ENCODE results near the gene POLR1G. TPM values are rescaled to one million over a fixed set of nuclear protein-coding genes. Genes with fewer than 3 reads are reported as not detected.

Gene POLR1G
- total and polyA plus RNA-seq, 9 of the 15 experiments (the other 6 are each of a cell fraction or from before 2014, with no cell fraction given): 3.0 to 50.1 (median 27.4) TPM

DNA sequence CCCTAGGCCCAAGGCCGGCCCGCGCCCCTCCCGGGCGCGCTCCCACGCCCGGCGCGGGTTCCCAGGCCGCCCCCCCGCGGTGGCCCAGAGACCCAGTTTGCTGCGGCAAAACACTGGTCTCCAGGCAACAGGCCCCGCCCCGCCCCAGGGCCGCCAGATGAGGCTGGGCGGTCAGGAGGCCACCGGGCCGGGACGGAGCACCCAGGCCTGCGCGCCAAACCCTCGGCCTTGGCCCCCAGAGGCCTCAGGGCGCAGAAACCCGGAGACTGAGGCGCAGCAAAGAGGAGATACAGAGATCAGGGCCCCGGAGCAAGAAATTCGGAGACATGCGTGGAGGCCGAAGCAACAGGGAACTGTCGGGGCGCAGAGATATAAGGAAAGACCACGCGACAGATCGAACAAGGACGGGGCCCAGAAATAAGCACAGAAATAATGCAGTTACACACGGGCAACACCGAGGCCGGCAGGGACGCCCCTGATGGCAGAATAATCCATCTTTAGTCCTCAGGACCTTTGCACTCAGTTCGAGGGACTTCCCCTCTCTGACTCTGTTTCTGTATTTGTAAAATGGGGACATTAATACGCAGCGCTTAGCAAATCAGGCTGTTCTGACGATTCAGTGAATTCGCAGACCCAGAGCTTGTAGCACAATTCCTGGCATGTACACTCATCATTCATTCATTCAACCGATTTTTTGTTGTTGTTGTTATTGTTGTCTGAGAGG is 38.0 kb downstream of the POLR1G start (continued):
- TF ChIP-seq, protein P1, sequence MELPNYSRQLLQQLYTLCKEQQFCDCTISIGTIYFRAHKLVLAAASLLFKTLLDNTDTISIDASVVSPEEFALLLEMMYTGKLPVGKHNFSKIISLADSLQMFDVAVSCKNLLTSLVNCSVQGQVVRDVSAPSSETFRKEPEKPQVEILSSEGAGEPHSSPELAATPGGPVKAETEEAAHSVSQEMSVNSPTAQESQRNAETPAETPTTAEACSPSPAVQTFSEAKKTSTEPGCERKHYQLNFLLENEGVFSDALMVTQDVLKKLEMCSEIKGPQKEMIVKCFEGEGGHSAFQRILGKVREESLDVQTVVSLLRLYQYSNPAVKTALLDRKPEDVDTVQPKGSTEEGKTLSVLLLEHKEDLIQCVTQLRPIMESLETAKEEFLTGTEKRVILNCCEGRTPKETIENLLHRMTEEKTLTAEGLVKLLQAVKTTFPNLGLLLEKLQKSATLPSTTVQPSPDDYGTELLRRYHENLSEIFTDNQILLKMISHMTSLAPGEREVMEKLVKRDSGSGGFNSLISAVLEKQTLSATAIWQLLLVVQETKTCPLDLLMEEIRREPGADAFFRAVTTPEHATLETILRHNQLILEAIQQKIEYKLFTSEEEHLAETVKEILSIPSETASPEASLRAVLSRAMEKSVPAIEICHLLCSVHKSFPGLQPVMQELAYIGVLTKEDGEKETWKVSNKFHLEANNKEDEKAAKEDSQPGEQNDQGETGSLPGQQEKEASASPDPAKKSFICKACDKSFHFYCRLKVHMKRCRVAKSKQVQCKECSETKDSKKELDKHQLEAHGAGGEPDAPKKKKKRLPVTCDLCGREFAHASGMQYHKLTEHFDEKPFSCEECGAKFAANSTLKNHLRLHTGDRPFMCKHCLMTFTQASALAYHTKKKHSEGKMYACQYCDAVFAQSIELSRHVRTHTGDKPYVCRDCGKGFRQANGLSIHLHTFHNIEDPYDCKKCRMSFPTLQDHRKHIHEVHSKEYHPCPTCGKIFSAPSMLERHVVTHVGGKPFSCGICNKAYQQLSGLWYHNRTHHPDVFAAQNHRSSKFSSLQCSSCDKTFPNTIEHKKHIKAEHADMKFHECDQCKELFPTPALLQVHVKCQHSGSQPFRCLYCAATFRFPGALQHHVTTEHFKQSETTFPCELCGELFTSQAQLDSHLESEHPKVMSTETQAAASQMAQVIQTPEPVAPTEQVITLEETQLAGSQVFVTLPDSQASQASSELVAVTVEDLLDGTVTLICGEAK (IDR thresholded peaks at IDR 0.05): peak; percentile 57
- TF ChIP-seq, protein P1 (CRISPR knock-in tag; IDR thresholded peaks at IDR 0.05): no peak
- TF ChIP-seq, protein P2, sequence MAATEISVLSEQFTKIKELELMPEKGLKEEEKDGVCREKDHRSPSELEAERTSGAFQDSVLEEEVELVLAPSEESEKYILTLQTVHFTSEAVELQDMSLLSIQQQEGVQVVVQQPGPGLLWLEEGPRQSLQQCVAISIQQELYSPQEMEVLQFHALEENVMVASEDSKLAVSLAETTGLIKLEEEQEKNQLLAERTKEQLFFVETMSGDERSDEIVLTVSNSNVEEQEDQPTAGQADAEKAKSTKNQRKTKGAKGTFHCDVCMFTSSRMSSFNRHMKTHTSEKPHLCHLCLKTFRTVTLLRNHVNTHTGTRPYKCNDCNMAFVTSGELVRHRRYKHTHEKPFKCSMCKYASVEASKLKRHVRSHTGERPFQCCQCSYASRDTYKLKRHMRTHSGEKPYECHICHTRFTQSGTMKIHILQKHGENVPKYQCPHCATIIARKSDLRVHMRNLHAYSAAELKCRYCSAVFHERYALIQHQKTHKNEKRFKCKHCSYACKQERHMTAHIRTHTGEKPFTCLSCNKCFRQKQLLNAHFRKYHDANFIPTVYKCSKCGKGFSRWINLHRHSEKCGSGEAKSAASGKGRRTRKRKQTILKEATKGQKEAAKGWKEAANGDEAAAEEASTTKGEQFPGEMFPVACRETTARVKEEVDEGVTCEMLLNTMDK (IDR thresholded peaks at IDR 0.05; ENCODE audit: borderline replicate concordance, insufficient read depth, low read depth, low read length, poor library complexity, severe bottlenecking): peak; percentile 93

Data from K562 (cell line).